ENCODE results near the gene MBNL1. TPM values are rescaled to one million over a fixed set of nuclear protein-coding genes. Genes with fewer than 3 reads are reported as not detected.

Gene MBNL1, protein sequence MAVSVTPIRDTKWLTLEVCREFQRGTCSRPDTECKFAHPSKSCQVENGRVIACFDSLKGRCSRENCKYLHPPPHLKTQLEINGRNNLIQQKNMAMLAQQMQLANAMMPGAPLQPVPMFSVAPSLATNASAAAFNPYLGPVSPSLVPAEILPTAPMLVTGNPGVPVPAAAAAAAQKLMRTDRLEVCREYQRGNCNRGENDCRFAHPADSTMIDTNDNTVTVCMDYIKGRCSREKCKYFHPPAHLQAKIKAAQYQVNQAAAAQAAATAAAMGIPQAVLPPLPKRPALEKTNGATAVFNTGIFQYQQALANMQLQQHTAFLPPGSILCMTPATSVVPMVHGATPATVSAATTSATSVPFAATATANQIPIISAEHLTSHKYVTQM
- 147 TPM for polyA plus RNA-seq (2013, experiment 1 of 2; ENCODE audit: insufficient read length)
- 196 TPM for polyA plus RNA-seq (2013, experiment 2 of 2; ENCODE audit: insufficient read length)

DNA sequence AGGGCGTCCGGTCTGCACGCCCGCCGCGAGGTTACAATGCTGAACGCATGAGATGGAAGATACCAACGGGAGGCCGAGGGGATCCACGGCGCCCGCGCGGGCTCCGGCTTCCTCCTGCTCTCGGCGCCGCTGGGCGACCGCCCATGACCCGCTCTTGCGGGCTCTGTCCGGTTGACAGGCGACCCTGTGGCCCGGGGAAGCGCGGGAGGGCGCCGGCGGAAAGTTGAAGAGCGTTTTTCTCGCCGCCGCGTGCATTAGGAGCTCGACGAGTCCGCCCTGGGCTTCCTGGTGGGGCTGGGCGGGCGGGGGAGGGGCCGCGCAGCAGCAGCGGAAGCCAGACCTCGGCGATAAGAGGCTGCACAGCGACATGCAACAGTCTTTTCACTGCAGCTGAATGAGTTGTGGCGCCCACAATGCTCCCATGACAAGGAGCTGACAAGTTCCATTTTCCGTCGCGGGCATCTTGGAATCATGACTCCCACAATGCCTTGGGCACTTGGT, at the start of gene MBNL1:
Gene MBNL1, plus strand, starts transcription at position 375 of the 501 bp plus-strand sequence. CDS start 31,265 bp downstream, outside the sequence.
- peak; percentile 89 for DNase-seq

DNA sequence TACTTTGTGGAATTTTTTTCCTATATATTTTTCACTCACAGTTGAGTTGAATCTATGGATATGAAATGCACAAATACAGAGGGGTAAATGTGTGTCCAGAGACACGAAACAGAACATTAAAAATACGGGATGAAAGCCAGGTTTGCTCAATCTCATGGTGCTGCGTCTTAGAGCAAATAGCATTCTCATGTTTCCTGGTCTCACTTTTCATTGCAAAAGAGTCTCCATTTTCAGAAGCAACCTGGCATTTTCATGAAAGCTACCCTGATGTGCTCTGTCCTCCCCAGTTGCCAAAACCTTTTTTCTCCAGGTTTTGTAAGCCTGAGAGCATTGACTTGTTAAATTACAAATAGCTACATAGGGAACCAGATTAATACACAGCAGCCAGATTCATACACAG, 49.5 kb upstream of the MBNL1 start:
- DNase-seq: no peak

DNA sequence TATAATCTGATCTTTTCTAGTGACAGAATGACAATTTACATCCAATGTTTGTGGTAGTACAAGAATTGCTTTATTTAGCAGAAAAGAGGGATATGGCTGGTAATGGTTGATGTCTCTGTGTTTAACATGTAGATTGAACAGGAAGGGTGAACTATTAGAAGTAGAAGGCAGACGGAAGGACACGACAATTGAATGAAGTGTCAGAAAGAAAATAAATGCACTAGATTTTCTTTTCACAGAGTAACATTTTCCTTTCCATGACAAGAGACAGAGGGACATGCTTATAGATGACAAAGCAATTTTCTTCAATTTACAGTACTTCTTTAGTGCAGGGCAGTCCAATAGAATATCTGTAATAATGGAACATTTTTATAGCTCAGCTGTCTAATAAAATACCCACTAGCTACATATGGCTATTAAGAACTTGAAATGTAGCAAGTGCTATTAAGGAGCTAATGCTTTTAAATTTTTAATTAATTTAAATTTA, 48.9 kb upstream of the MBNL1 start:
- DNase-seq: no peak

DNA sequence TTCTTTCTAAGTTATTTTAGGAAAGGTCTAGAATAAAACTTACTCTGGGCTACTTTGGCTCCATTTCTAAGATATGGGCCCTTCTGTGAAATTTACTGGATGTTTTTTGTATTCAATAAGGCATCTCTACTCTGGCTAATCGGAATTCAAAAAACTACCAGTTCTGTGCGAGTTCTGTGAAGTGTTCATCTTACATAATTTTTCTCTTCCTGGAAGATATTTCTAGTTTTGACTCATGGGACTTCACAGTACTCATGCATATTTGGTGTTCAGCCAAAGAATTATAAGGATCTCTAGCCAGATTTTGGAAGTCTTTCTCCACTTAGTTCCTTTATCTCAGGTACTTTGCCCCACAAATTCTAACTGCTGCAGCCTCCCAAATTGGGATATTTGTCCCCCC, 46.4 kb upstream of the MBNL1 start:
- peak; percentile 84 for DNase-seq

DNA sequence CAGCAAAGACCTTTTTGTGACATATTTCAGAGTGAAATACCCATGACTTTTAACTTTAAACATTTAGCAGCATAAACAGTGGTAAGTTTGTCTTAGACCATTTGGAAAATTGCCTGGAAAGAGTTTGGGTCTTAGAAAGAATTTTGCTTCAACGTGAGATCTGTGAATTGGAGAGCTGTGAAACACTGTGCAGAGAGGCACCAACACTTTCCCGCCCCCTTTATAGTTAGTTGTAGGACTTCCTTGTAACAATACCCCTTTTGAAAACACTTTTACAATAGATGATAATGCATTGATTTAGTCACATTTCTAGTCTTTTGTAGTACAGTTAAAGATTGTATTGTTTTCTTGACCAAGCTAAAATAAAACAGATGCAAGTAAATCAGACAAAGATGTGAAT, 43.5 kb upstream of the MBNL1 start:
- no peak for DNase-seq

DNA sequence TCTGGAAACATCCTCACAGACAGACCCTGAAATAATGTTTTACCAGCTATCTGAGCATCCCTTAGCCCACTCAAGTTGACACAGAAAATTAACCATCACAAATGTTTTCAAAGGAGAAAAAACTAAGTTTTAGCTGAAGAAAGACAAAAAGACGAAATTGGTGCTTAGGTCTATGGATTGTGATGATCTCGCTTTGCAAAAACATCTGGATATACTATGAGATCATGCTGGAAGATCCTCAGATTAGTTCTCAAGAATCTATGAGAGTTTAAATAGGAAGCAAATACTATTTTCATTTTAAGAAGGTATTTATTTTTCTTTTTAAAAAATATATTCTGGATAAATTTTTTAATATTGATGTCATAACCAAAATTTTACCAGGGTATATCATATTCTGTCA, 42.6 kb upstream of the MBNL1 start:
- DNase-seq: peak; percentile 48

DNA sequence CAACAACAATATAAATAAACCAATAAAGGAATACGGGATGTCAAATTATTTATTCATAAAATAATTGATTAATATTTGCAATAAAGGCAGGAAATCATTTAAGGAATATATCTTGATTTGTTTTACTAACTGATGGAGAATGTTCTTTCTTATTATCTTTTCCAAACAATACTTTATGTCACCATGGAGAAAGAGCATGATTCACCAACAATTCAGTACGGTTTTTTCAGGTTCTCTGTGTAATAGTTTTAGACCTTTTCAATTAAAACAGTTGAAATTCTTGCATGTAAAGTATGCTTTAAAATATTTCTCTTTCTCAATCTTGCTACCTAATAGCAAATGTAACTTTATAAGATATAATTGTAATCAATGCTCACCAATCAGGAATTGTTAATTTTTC, 41.7 kb upstream of the MBNL1 start:
- peak; percentile 51 for DNase-seq

DNA sequence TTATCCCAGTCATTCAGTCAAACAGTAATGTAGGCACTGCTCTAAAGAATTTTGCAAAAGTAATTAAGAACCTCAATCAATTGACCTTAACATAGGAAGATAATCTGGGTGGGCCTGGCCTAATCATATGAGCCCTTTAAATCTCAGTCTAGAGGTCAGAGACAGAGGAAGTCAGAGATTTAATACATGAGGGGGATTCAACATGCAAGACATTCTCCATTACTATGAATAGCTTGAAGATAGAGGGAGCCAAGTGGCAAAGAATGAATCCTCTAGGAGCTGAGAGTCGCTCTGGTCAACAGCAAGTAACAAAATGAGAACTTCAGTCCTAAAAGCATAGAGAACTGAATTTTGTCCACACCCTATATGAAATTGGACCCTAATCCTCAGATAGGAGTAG, 39.0 kb upstream of the MBNL1 start:
- DNase-seq: no peak

DNA sequence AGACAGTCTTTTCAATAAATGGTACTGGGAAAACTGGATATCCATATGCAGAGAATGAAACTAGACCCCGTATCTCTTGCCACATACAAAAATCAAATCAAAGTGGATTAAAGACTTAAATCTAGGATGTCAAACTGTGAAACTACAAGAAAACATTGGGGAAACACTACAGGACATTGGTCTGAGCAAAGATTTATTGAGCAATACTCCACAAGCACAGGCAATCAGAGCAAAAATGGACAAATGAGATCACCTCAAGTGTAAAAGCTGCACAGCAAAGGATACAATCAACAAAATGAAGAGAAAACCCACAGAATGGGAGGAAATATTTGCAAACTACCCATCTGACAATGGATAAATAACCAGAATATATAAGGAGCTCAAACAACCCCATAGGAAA, 38.4 kb upstream of the MBNL1 start:
- DNase-seq: no peak

DNA sequence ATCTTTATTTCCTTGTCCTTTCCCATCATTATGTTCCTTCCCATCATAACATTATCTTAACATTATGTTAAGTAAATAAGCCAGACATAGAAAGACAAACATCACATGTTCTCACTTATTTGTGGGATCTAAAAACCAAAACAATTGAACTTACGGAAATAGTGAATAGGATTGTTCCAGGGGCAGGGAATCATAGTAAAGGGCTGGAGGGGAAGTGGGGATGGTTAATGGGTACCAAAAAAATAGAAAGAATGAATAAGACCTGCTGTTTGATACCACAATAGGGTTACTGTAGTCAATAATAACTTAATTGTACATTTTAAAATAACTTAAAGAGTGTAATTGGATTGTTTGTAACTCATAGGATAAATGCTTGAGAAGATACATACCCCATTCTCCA, 36.7 kb upstream of the MBNL1 start:
- DNase-seq: no peak

DNA sequence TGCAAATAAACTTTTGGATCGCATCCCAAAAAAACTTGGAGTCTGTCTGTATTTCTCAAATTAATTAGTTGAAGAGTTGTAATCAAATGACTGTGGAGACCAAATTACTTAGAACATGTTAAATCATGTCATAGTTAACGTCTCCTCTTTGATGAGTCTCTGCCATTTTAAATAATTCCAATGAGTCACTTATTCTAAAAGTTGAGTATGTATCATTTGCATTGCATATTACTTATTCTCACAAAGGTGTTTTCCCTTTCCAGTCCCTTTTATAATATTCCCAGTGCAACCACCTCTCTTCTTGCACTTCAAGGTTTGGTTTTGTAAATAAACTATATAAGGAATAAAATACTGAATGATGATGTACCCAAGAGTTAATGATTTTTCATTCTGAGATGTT, 36.0 kb upstream of the MBNL1 start:
- no peak for DNase-seq

DNA sequence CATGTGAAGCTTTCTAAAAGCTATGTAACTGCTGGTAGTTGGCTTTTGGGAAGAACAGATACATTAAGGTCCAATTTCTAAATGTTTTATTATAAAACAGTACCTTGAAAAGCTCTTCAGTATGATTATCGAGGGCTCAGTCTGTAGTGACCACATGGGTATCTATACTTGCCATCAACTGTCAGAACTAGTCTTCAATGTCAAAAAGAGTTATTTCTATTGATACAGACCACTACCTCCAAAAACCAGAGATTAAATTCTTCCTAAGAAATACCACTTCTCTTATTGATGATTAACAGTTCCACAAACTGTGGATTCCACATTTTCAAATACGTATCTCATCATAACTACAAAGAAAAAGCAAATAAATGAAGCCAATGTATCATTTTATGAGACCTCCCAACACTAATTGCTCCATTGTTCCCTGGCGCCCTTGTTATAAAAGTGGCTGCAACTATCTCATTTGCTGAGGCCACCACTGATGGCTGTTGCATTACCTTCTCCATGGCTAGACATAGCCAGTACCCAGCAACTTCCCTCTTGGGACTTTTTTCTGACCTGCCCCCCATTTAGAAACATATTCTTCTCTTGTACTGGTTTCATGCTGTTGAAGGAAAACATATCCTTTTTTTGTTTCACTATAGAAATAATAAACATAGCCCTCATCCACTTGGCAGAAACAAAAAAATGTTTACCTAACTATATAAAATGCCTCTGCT, 33.9 kb upstream of the MBNL1 start:
- peak; percentile 35 for DNase-seq

DNA sequence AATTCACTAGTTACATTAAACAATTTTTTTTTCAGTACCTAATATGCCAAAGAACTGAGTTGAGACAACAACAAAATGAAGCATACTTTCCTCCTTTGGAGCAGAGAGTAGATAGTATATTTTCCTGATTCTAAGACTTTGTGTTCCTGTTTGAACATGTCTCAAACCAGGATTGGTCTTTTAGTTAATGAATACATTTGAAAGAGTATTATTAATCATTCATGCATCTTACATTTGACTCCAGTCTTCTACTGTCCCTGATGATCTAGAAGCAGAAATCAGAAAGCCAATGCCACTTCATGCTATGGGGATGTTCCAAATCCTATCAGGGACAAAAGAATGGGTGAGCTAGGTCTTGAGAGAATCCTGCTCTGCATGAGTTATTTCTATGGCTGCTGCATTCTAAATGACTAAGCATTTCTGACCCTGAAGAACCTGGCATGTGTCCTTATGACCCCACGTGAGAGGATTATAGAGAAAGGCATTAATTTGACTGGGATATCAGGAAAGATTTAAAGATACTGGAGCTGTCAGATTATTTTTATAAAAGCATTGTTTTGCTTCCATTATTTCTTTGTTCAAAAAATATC, 32.9 kb upstream of the MBNL1 start:
- peak; percentile 80 for DNase-seq

DNA sequence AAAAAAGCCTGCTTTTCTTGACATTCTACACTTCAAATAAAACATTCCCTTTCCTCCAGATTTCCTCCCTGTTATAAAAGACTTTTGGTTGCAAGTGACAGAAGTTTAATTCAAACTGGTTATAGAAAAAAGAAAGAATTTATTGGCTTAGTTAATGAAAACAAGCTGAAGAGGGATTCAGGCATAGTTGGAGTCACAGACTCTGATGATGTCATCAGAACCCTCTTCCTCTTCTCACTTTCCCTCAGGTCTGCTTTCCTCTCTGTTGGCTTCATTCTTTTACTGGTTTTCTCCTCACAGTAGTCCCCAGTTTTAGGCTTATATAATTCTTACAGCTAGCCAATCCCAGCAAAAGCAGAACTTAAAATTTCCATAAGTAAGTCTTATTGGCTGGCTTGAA, 32.0 kb upstream of the MBNL1 start:
- DNase-seq: peak; percentile 72

DNA sequence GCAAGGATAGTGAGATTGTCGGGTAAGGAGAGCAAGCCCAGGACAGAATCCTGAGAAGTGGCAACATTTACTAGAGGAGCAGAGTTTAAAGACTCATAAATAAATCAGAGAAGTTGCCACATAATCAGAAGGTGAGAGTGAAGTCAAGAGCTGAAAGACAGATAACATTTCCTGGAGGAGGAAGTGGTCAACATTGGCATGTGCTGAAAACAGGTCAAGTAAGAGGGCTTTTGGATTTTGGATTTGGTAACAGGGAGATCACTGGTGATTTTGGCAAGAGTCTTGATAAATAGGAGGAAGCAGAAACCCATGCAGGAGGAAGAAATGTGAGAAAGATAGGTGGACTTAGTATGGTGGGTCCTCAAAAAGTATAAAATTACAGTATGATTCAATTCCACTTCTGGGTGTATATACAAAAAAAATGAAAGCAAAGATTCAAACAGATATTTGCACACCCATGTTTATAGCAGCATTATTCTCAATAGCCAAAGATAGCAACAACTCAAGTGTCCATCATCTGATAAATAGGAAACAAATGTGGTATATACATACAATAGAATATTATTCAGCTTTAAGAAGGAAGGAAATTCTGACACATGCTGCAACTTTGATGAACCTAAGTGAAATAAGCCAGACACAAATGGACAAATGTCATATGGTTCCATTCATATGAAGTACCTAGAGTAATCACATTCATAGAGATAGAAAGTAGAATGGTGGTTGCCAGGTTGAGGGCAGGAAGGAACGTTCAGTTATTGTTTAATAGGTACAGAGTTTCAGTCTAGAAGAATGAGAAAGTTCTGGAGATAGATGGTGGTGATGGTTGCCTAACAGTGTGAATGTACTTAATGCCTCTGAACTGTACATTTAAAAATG, 27.3 kb upstream of the MBNL1 start:
- DNase-seq: no peak

DNA sequence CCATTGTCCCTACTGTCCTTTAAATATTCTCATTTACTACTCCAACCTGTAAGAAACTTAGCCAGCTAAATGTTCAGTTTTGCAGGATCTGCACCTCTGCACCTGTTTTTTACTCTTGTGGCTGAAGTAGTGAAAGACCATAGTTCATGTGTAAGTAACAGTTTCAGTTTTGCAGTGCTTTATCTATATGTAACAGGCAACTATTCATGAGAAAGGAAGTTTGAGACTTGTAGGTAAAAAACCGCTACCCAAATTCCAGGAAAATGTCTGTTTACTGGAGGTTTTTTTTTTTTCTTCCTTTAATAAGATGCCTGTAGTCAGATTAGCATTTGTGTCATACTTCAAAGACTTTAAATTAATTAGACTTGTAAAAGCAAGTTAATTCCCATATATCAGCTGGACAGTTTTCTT, 25.4 kb upstream of the MBNL1 start:
- DNase-seq: no peak

DNA sequence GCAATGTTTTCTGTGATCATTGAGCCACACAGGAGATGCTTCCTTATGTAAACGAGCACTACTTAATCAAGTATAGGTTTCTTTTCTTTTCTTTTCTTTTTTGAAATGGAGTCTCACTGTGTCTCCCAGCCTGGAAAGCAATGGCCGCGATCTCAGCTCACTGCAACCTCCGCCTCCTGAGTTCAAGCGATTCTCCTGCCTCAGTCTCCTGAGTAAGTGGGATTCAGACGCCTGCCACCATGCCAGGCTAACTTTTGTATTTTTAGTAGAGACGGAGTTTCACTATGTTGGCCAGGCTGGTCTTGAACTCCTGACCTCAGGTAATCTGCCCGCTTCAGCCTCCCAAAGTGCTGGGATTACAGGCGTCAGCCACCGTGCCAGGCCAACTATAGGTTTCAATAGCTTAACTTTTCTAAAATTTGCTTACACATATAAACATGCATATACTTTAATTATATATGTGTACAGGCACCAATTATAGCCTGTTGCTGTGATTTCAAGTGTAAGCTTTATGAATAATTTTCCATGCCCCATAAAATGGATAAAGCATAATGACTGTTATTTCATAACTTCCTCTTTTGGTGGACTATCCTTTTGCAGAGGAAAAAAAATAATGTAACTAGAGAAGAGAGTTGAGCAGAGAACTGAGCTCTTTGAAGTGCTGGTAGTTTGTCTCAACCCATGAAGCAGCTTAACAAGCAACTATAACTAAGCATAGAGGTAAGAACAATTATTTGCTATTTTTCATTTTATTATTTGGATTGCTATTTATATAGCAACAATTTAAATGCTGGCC, 24.8 kb upstream of the MBNL1 start:
- no peak for DNase-seq

DNA sequence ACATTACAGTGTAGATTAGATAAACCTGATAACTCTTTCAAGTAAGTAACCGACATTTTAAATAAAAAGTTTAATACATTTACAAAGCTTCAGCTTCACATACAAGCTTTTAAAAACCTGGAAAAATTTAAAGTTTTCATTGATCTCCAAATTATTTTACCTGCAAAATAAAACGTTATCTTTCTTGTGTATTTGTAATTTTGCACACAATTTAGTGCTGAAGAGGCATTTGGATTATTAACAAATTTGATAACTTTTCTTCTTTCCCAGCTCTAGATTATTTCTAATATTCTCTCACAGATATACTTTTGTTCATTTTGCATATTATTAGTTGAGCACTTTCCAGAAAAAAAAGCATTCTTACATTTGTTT, 24.2 kb upstream of the MBNL1 start:
- DNase-seq: no peak

DNA sequence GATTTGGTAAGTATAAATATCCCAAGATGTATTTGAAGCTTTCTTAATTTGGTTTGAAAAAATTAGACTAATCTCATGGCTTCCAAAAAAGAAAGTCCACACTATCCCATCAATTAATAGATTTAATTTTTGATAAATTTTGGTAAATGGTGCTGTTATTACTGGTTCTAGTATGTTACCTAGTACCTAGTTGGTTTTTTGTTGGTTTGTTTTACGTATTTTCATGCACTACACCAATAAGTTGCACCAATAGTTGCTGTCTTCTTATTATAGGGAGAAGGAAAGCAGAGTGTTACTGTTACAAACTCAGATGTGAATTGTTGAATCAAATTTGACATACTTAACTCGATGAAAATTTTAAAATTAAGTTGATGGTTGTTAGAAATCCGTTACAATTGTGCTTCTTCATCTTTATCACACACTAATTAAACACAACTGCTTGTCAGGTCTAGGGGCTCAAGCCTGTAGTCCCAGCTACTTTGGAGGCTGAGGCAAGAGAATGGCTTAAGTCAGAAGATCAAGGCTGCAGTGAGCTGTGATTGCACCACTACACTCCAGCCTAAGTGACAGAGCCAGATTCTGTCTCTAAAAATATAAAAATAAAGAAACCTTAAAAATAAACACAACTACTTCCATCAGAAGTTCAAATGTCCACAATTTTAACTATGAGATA, 23.1 kb upstream of the MBNL1 start:
- no peak for DNase-seq

DNA sequence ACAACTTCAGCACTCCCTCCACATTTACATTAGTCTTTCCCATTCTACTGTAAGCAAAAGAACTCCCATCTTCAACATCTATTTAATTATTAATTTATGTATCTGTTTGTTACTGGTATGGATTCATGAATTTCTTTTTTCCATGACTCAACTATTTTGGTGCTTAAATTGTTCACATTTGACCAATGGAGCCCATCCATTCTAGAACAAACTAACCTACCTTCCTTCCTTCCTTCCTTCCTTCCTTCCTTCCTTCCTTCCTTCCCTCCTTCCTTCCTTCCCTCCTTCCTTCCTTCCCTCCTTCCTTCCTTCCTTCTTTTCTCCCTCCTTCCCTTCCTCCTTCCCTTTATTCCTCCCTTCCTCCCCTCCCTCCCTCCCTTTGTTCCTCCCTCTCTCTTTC, 16.8 kb upstream of the MBNL1 start:
- no peak for DNase-seq

DNA sequence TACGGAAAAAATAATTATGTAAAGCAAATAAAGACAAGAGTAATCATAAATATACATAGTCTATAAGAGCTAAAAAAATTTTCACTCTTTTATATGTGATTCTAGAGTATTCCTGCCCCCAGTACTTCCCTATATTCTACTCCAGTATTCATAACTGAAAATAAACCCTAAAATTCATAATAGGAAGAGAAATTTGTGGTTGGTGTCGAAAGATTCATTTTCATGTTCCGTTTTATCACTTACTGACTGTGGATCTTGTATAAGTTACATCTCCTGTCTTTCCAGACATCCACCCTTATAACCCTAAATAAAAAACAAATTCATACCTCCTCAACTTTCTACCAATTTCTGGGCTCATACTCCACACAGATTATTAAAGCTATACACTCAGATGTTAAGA, 16.0 kb upstream of the MBNL1 start:
- no peak for DNase-seq
